ENCODE data around the gene GPC6. TPM values are rescaled to one million over a fixed set of nuclear protein-coding genes. Genes with fewer than 3 reads are reported as not detected.

GPC6 gene
- polyA plus RNA-seq, 1 donor (not counting 4 experiments of a cell fraction or from before 2014, with no cell fraction given): 0.42 TPM

- no peaks in the 10 kb centered on the region for H3K79me2 ChIP-seq (ENCODE audit: control insufficient read depth, insufficient read depth, low read length)
- H3K4me3 ChIP-seq (ENCODE audit: control insufficient read depth in 2 of 3, extremely low read depth in 1 of 3, insufficient read depth in 2 of 3, low read depth in 1 of 3, low read length in 3 of 3): no peak overlapping the region
- DNase-seq (ENCODE audit: low read depth, low spot score): no peak
- no peak overlapping the region for H3K9ac ChIP-seq (ENCODE audit: control insufficient read depth, extremely low read depth, insufficient read depth, low read length)
- dilution Hi-C loops (cut with MboI; ENCODE audit: extremely low pct_ligation_motif_present, low sequenced_read_pairs): no loop called here
- no peak for FAIRE-seq
- H3K27ac ChIP-seq (ENCODE audit: control insufficient read depth, insufficient read depth, low read length): no peak overlapping the region
- H2AFZ ChIP-seq (ENCODE audit: control insufficient read depth, low read length): no peak overlapping the region
- H3K4me2 ChIP-seq (ENCODE audit: control insufficient read depth, extremely low read depth, insufficient read depth, low read depth, low read length): no peak overlapping the region
- no peaks in the 10 kb centered on the region for H3K36me3 ChIP-seq (ENCODE audit: control insufficient read depth in 2 of 2, extremely low read depth in 1 of 2, insufficient read depth in 2 of 2, low read length in 2 of 2)
- H4K20me1 ChIP-seq (ENCODE audit: control insufficient read depth, extremely low read depth, insufficient read depth, low read length): no peaks in the 10 kb centered on the region
- no peaks in the 10 kb centered on the region for H3K9me1 ChIP-seq (ENCODE audit: control insufficient read depth, extremely low read depth, insufficient read depth, low read length)
- H3K27me3 ChIP-seq (ENCODE audit: control insufficient read depth, extremely low read depth, insufficient read depth, low read length): no peaks in the 10 kb centered on the region
- TF ChIP-seq EZH2 (IDR thresholded peaks at IDR 0.05; ENCODE audit: low read length) (no peak), CTCF (optimal IDR thresholded peaks at IDR 0.05 in 1 of 3, IDR thresholded peaks at IDR 0.05 in 1 of 3, conservative IDR thresholded peaks at IDR 0.05 in 1 of 3; ENCODE audit: extremely low read depth in 1 of 3, insufficient read depth in 2 of 3, low read length in 3 of 3) (no peak)
- H3K9me3 ChIP-seq (ENCODE audit: control insufficient read depth, low read depth, low read length): no peaks in the 10 kb centered on the region
- H3K4me1 ChIP-seq (ENCODE audit: control insufficient read depth, extremely low read depth, insufficient read depth, low read length): no peaks in the 10 kb centered on the region
Measured at GRCh38 chr13:93620181-93620765, 393.7 kb downstream of the GPC6 start.

- TF ChIP-seq EZH2 (IDR thresholded peaks at IDR 0.05; ENCODE audit: low read length) (no peak), CTCF (optimal IDR thresholded peaks at IDR 0.05 in 1 of 3, IDR thresholded peaks at IDR 0.05 in 1 of 3, conservative IDR thresholded peaks at IDR 0.05 in 1 of 3; ENCODE audit: extremely low read depth in 1 of 3, insufficient read depth in 2 of 3, low read length in 3 of 3) (no peak)
- H3K27ac ChIP-seq (ENCODE audit: control insufficient read depth, insufficient read depth, low read length): no peak overlapping the region
- H3K27me3 ChIP-seq (ENCODE audit: control insufficient read depth, extremely low read depth, insufficient read depth, low read length): no peaks in the 10 kb centered on the region
- H3K4me3 ChIP-seq (ENCODE audit: control insufficient read depth in 2 of 3, extremely low read depth in 1 of 3, insufficient read depth in 2 of 3, low read depth in 1 of 3, low read length in 3 of 3): no peak overlapping the region
- H3K9me1 ChIP-seq (ENCODE audit: control insufficient read depth, extremely low read depth, insufficient read depth, low read length): no peaks in the 10 kb centered on the region
- H3K9ac ChIP-seq (ENCODE audit: control insufficient read depth, extremely low read depth, insufficient read depth, low read length): no peak overlapping the region
- no peak overlapping the region for H3K4me2 ChIP-seq (ENCODE audit: control insufficient read depth, extremely low read depth, insufficient read depth, low read depth, low read length)
- H3K36me3 ChIP-seq (ENCODE audit: control insufficient read depth in 2 of 2, extremely low read depth in 1 of 2, insufficient read depth in 2 of 2, low read length in 2 of 2): no peaks in the 10 kb centered on the region
- H3K9me3 ChIP-seq (ENCODE audit: control insufficient read depth, low read depth, low read length): no peaks in the 10 kb centered on the region
- dilution Hi-C loops (cut with MboI; ENCODE audit: extremely low pct_ligation_motif_present, low sequenced_read_pairs): no loop called here
- no peak overlapping the region for H2AFZ ChIP-seq (ENCODE audit: control insufficient read depth, low read length)
- no peaks in the 10 kb centered on the region for H3K4me1 ChIP-seq (ENCODE audit: control insufficient read depth, extremely low read depth, insufficient read depth, low read length)
- no peak for FAIRE-seq
- H4K20me1 ChIP-seq (ENCODE audit: control insufficient read depth, extremely low read depth, insufficient read depth, low read length): no peaks in the 10 kb centered on the region
- DNase-seq (ENCODE audit: low read depth, low spot score): no peak
- H3K79me2 ChIP-seq (ENCODE audit: control insufficient read depth, insufficient read depth, low read length): no peaks in the 10 kb centered on the region
Measured at GRCh38 chr13:93621051-93621450, 394.4 kb downstream of the GPC6 start.

Measured in keratinocyte (primary cell).